DND-41 (cell line): ENCODE measurements around the gene MTMR2.

Experiments used
- ATAC-seq: fragments of 200-7000 bp; cut with Tn5 transposase; 3 replicates; pipeline ENCODE4 v1.9.1; 2021; ENCODE audit warnings: low read depth; ENCODE audit not compliant: insufficient read depth
- DNase-seq: peaks from one replicate; pipeline ENCODE4 v3.0.0-alpha.2; 2020
- H2AFZ ChIP-seq: 2 replicates; pipeline ENCODE4 v1.6.0; 2012; ENCODE audit warnings: low read depth, low read length
- H3K27ac ChIP-seq: 2 replicates; pipeline ENCODE4 v1.5.1; 2012; ENCODE audit warnings: low read length, inconsistent platforms
- H3K27me3 ChIP-seq: fragments of 200-600 bp; sonication (generic); 2 replicates; pipeline ENCODE4 v1.6.0; 2012; ENCODE audit warnings: low read length, mild to moderate bottlenecking, inconsistent platforms; ENCODE audit not compliant: insufficient read depth, poor library complexity
- H3K36me3 ChIP-seq: 2 replicates; pipeline ENCODE4 v1.5.1; 2012; ENCODE audit warnings: low read length, inconsistent platforms; ENCODE audit not compliant: insufficient read depth
- H3K4me1 ChIP-seq: 2 replicates; pipeline ENCODE4 v1.5.1; 2012; ENCODE audit warnings: mild to moderate bottlenecking, low read length; ENCODE audit not compliant: insufficient read depth
- H3K4me2 ChIP-seq: 2 replicates; pipeline ENCODE4 v1.6.0; 2012; ENCODE audit warnings: mild to moderate bottlenecking, moderate library complexity, low read length, inconsistent platforms; ENCODE audit not compliant: insufficient read depth
- H3K4me3 ChIP-seq, 2 experiments: fragments of 200-600 bp in 1 of 2; shearing (Covaris generic) in 1 of 2; 2 replicates each; pipeline ENCODE4 v1.5.1; 2012 to 2016; ENCODE audit warnings: inconsistent platforms in 2 of 2, low read length in 2 of 2, mild to moderate bottlenecking in 2 of 2, low read depth in 1 of 2, moderate library complexity in 1 of 2
- H3K79me2 ChIP-seq: 2 replicates; pipeline ENCODE4 v1.6.0; 2012; ENCODE audit warnings: low read length, inconsistent platforms; ENCODE audit not compliant: insufficient read depth
- H3K9ac ChIP-seq: 2 replicates; pipeline ENCODE4 v1.6.0; 2012; ENCODE audit warnings: low read depth, mild to moderate bottlenecking, inconsistent platforms, low read length, moderate library complexity
- H3K9me3 ChIP-seq: 2 replicates; pipeline ENCODE4 v1.5.1; 2012; ENCODE audit warnings: low read length, moderate library complexity, mild to moderate bottlenecking, inconsistent platforms; ENCODE audit not compliant: insufficient read depth, severe bottlenecking
- H4K20me1 ChIP-seq: 2 replicates; pipeline ENCODE4 v1.6.0; 2012; ENCODE audit warnings: low read length; ENCODE audit not compliant: insufficient read depth
- CTCF ChIP-seq: IDR thresholded peaks from 2 replicates; pipeline ENCODE4 v1.5.1; 2012; ENCODE audit warnings: borderline replicate concordance, low read length, moderate library complexity, mild to moderate bottlenecking; ENCODE audit not compliant: poor library complexity, severe bottlenecking; ENCODE audit errors: extremely low read depth
- EZH2 ChIP-seq: IDR thresholded peaks from 3 replicates; pipeline ENCODE4 v1.6.1; 2012; ENCODE audit warnings: borderline replicate concordance, low read depth, mild to moderate bottlenecking, moderate library complexity, low read length, inconsistent platforms; ENCODE audit not compliant: severe bottlenecking

Gene MTMR2

GRCh38 chr11:95853862-95854261 lies 70.0 kb downstream of the MTMR2 start:
- no peaks in the 10 kb centered on the region for H3K27me3 ChIP-seq
- no peaks in the 10 kb centered on the region; the same call in 1 of the 2 replicates for H4K20me1 ChIP-seq
- H3K4me1 ChIP-seq: no peaks in the 10 kb centered on the region
- DNase-seq (no peak), ATAC-seq (no peak)
- H3K4me2 ChIP-seq: no peak overlapping the region
- no peak overlapping the region for H2AFZ ChIP-seq
- peaks cover 41% of the 10 kb centered on the region; the same call in 1 of the 2 replicates for H3K36me3 ChIP-seq
- no peaks in the 10 kb centered on the region for H3K79me2 ChIP-seq
- H3K4me3 ChIP-seq: no peak overlapping the region
- H3K9me3 ChIP-seq: no peaks in the 10 kb centered on the region
- no peak overlapping the region for H3K27ac ChIP-seq
- H3K9ac ChIP-seq: no peak overlapping the region
- TF ChIP-seq CTCF (no peak), EZH2 (no peak)

- Histone ChIP-seq H3K4me3 (no peak overlapping the region), H3K4me2 (no peak overlapping the region), H3K36me3 (peaks cover 39% of the 10 kb centered on the region; the same call in 1 of the 2 replicates), H4K20me1 (no peaks in the 10 kb centered on the region; the same call in 1 of the 2 replicates), H2AFZ (no peak overlapping the region), H3K9me3 (no peaks in the 10 kb centered on the region), H3K27me3 (no peaks in the 10 kb centered on the region), H3K79me2 (no peaks in the 10 kb centered on the region), H3K4me1 (no peaks in the 10 kb centered on the region), H3K9ac (no peak overlapping the region), H3K27ac (no peak overlapping the region)
- no peak for TF ChIP-seq CTCF
- TF ChIP-seq EZH2: no peak
- ATAC-seq: no peak
- no peak for DNase-seq
These were observed 70.8 kb downstream of the MTMR2 start for GRCh38 chr11:95853138-95853537.

GRCh38 chr11:95850137-95850536 lies 73.8 kb downstream of the MTMR2 start:
- DNase-seq: no peak
- H4K20me1 ChIP-seq: no peaks in the 10 kb centered on the region; the same call in 1 of the 2 replicates
- H3K9ac ChIP-seq: no peak overlapping the region
- no peaks in the 10 kb centered on the region for H3K9me3 ChIP-seq
- H3K4me2 ChIP-seq: no peak overlapping the region
- ATAC-seq: no peak
- no peaks in the 10 kb centered on the region for H3K79me2 ChIP-seq
- H3K4me3 ChIP-seq: no peak overlapping the region
- no peak overlapping the region for H3K27ac ChIP-seq
- no peak overlapping the region for H2AFZ ChIP-seq
- H3K27me3 ChIP-seq: no peaks in the 10 kb centered on the region
- TF ChIP-seq CTCF: no peak
- TF ChIP-seq EZH2: no peak
- peaks cover 41% of the 10 kb centered on the region; the same call in 1 of the 2 replicates for H3K36me3 ChIP-seq
- H3K4me1 ChIP-seq: no peaks in the 10 kb centered on the region
